ENCODE measurements around the gene SUGCT. TPM values are rescaled to one million over a fixed set of nuclear protein-coding genes. Genes with fewer than 3 reads are reported as not detected.

SUGCT gene
- total RNA-seq, 3 donors from 2014 or later: 2.3 to 4.5 (median 4.0) TPM

DNA sequence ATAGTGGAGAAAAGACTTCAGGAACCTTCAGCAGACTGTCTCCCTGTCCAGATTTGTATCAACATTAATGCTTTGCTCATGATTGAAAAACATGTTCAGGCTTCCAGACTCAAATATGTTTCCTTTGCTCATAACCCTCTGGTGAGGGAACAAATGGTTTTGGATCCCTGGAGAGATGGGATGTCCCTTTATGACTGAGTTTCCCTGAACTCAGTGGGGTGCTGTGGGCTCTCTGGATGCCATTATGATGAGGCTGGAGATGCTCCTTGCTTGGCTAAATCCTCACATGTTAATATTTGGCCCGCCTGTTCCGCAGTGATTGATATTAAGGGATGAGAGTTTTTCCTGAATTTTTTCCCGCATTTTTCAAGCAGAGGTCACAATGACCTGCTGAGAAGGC is 749.4 kb downstream of the SUGCT start:
- H3K4me1 ChIP-seq: no peaks in the 10 kb centered on the region
- H3K27ac ChIP-seq: no peak overlapping the region
- no peak overlapping the region for H3K4me3 ChIP-seq
- DNase-seq (ENCODE audit: low spot score in 2 of 2): no peak
- intact Hi-C loops (cut with DNase I; ENCODE audit: low total_unique reads): no loop called here
- H3K27me3 ChIP-seq: no peaks in the 10 kb centered on the region
- no peaks in the 10 kb centered on the region for H3K36me3 ChIP-seq
- TF ChIP-seq POLR2A (IDR thresholded peaks at IDR 0.05) (no peak), POLR2AphosphoS5 (IDR thresholded peaks at IDR 0.05) (no peak)
- TF ChIP-seq, protein P1, sequence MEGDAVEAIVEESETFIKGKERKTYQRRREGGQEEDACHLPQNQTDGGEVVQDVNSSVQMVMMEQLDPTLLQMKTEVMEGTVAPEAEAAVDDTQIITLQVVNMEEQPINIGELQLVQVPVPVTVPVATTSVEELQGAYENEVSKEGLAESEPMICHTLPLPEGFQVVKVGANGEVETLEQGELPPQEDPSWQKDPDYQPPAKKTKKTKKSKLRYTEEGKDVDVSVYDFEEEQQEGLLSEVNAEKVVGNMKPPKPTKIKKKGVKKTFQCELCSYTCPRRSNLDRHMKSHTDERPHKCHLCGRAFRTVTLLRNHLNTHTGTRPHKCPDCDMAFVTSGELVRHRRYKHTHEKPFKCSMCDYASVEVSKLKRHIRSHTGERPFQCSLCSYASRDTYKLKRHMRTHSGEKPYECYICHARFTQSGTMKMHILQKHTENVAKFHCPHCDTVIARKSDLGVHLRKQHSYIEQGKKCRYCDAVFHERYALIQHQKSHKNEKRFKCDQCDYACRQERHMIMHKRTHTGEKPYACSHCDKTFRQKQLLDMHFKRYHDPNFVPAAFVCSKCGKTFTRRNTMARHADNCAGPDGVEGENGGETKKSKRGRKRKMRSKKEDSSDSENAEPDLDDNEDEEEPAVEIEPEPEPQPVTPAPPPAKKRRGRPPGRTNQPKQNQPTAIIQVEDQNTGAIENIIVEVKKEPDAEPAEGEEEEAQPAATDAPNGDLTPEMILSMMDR (IDR thresholded peaks at IDR 0.05): no peak
- peaks cover 0 to 2% of the 10 kb centered on the region in 2 donors for H3K9me3 ChIP-seq

GRCh38 chr7:40885503-40885902 is 750.7 kb downstream of the SUGCT start:
- H3K4me3 ChIP-seq: no peak overlapping the region
- intact Hi-C loops (cut with DNase I; ENCODE audit: low total_unique reads): no loop called here
- no peak for TF ChIP-seq POLR2AphosphoS5 (IDR thresholded peaks at IDR 0.05)
- DNase-seq (ENCODE audit: low spot score in 2 of 2): no peak
- H3K27ac ChIP-seq: no peak overlapping the region
- H3K4me1 ChIP-seq: no peaks in the 10 kb centered on the region
- no peaks in the 10 kb centered on the region for H3K27me3 ChIP-seq
- peaks cover 0 to 5% of the 10 kb centered on the region in 2 donors for H3K9me3 ChIP-seq
- no peaks in the 10 kb centered on the region for H3K36me3 ChIP-seq

DNA sequence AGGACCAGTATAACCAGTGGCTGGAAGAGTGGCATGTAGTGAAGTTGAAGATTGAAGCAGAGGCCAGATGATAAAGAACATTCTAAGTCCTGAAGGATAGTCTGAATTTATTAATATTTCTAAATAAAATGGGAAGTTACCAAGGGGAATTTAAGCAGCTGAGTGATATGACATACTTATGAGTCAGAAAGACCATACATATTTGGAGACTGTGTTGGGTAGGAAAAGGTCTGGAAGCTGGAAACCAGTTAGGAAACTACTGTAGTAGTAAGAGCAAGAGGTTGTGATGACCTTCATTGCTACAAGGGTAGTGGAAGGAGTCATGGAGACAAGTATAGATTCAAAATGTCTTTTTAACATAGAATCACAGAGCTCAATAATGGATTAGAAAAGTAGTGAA is 752.3 kb downstream of the SUGCT start:
- no peak overlapping the region for H3K27ac ChIP-seq
- no peaks in the 10 kb centered on the region for H3K36me3 ChIP-seq
- H3K4me3 ChIP-seq: no peak overlapping the region
- H3K27me3 ChIP-seq: no peaks in the 10 kb centered on the region
- no peak for TF ChIP-seq POLR2AphosphoS5 (IDR thresholded peaks at IDR 0.05)
- no peak for TF ChIP-seq POLR2A (IDR thresholded peaks at IDR 0.05)
- TF ChIP-seq, protein P1 (IDR thresholded peaks at IDR 0.05): no peak
- intact Hi-C loops (cut with DNase I; ENCODE audit: low total_unique reads): no loop called here
- no peak for DNase-seq (ENCODE audit: low spot score in 2 of 2)
- no peaks in the 10 kb centered on the region for H3K4me1 ChIP-seq
- peaks cover 6 to 18% of the 10 kb centered on the region in 2 donors for H3K9me3 ChIP-seq

GRCh38 chr7:40888499-40888898 is 753.7 kb downstream of the SUGCT start:
- no peak for DNase-seq (ENCODE audit: low spot score in 2 of 2)
- H3K4me3 ChIP-seq: no peak overlapping the region
- intact Hi-C loops (cut with DNase I; ENCODE audit: low total_unique reads): no loop called here
- H3K27ac ChIP-seq: no peak overlapping the region
- H3K27me3 ChIP-seq: no peaks in the 10 kb centered on the region
- peaks cover 17 to 18% of the 10 kb centered on the region in 2 donors for H3K9me3 ChIP-seq
- H3K4me1 ChIP-seq: no peaks in the 10 kb centered on the region
- no peaks in the 10 kb centered on the region for H3K36me3 ChIP-seq
- TF ChIP-seq POLR2A (IDR thresholded peaks at IDR 0.05) (no peak), POLR2AphosphoS5 (IDR thresholded peaks at IDR 0.05) (no peak)
- TF ChIP-seq, protein P1 (IDR thresholded peaks at IDR 0.05): no peak

DNA sequence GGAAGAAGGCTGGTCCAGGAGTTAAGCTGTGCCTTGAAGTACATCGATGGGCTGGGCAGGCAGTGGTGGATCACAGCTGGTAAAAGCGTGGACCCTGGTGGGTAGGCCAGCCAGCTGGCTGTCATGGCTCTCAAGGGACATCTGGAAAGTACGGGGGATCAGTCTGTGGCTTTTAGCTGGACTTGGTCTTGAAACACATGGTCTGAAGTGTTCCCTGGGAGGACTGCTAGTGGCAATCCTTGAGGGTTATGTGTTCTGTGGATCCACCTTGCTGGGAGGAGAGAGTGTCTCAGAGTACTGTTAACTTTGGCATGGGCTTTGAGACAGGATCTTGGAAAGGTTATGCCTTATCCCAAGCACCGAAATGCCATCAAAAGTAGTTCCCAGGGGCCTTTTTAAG is 754.3 kb downstream of the SUGCT start:
- Histone ChIP-seq H3K4me1 (no peaks in the 10 kb centered on the region), H3K4me3 (no peak overlapping the region), H3K36me3 (no peaks in the 10 kb centered on the region), H3K27me3 (no peaks in the 10 kb centered on the region), H3K9me3 (peaks cover 17 to 18% of the 10 kb centered on the region in 2 donors), H3K27ac (no peak overlapping the region)
- DNase-seq (ENCODE audit: low spot score in 2 of 2): no peak
- intact Hi-C loops (cut with DNase I; ENCODE audit: low total_unique reads): no loop called here
- TF ChIP-seq, protein P1 (IDR thresholded peaks at IDR 0.05): no peak
- TF ChIP-seq POLR2AphosphoS5 (IDR thresholded peaks at IDR 0.05) (no peak), POLR2A (IDR thresholded peaks at IDR 0.05) (no peak)

- Histone ChIP-seq H3K9me3 (peaks cover 17 to 18% of the 10 kb centered on the region in 2 donors), H3K36me3 (no peaks in the 10 kb centered on the region), H3K27me3 (no peaks in the 10 kb centered on the region), H3K4me1 (no peaks in the 10 kb centered on the region), H3K4me3 (no peak overlapping the region), H3K27ac (no peak overlapping the region)
- intact Hi-C loops (cut with DNase I; ENCODE audit: low total_unique reads): no loop called here
- no peak for DNase-seq (ENCODE audit: low spot score in 2 of 2)
- TF ChIP-seq POLR2AphosphoS5 (IDR thresholded peaks at IDR 0.05) (no peak), POLR2A (IDR thresholded peaks at IDR 0.05) (no peak)
- TF ChIP-seq, protein P1 (IDR thresholded peaks at IDR 0.05): no peak
Measured at GRCh38 chr7:40889539-40889938, 754.7 kb downstream of the SUGCT start.
